Breast epithelium (tissue), 4 donors: ENCODE data around the gene BRIX1. TPM values are rescaled to one million over a fixed set of nuclear protein-coding genes. Genes with fewer than 3 reads are reported as not detected.

ENCODE experiments used
- DNase-seq, 2 donors: peaks; one replicate each; pipeline ENCODE4 v3.0.0-alpha.2; 2019; ENCODE audit warnings: low spot score in 2 of 2
- H3K27ac ChIP-seq, 2 donors: fragments of 200-600 bp; sonication (generic) in 1 of 2; one replicate each; pipeline ENCODE4 v1.5.1; 2016 to 2019; ENCODE audit warnings: mild to moderate bottlenecking in 1 of 2
- H3K27me3 ChIP-seq, 2 donors: fragments of 200-600 bp; sonication (generic) in 1 of 2; one replicate each; pipeline versions ENCODE4 v1.5.1 to v1.6.0; 2017 to 2019; ENCODE audit warnings: control low read depth in 1 of 2, mild to moderate bottlenecking in 1 of 2
- H3K36me3 ChIP-seq: fragments of 200-600 bp; one replicate; pipeline ENCODE4 v1.5.1; 2019
- H3K4me1 ChIP-seq, 2 donors: fragments of 200-600 bp; sonication (generic); one replicate each; pipeline ENCODE4 v1.5.1; 2016 to 2019; ENCODE audit warnings: control low read depth in 1 of 2
- H3K4me3 ChIP-seq, 3 donors: fragments of 200-600 bp; sonication (generic); 1 replicate in 2 of 3; 2 replicates in 1 of 3; pipeline ENCODE4 v1.5.1; 2016 to 2019; ENCODE audit warnings: mild to moderate bottlenecking in 3 of 3, moderate library complexity in 2 of 3
- H3K9me3 ChIP-seq, 2 donors: fragments of 200-600 bp; sonication (generic) in 1 of 2; one replicate each; pipeline ENCODE4 v1.5.1; 2016 to 2019; ENCODE audit warnings: control low read depth in 1 of 2
- CTCF ChIP-seq, 3 donors: fragments of 450-650 bp; IDR thresholded peaks; one replicate each; pipeline ENCODE4 v1.5.1; 2016 to 2017; ENCODE audit warnings: antibody characterized with exemption in 3 of 3, mild to moderate bottlenecking in 3 of 3, moderate library complexity in 3 of 3
- POLR2A ChIP-seq: fragments of 450-650 bp; IDR thresholded peaks from one replicate; pipeline ENCODE4 v1.6.1; 2016; ENCODE audit warnings: antibody characterized with exemption, mild to moderate bottlenecking, moderate library complexity
- POLR2AphosphoS5 ChIP-seq, 3 donors: sonication (generic); formaldehyde crosslinking; IDR thresholded peaks; one replicate each; pipeline ENCODE4 v1.6.1; 2017; ENCODE audit warnings: antibody characterized with exemption in 3 of 3
- intact Hi-C: fragments of 100-400 bp; cut with DNase I; formaldehyde crosslinking; loops from one replicate; pipeline ENCODE4 v1.15.1; 2023; ENCODE audit warnings: low total_unique reads
- total RNA-seq, 3 donors: library from RNA; depleted of rRNA; stranded (reverse); fragments of >200 nt; gene quantifications; one replicate each; pipeline ENCODE4 v1.1.0, GENCODE V29; 2016

Gene BRIX1
- total RNA-seq, 3 donors from 2014 or later: 18.2 to 28.8 (median 23.7) TPM

GRCh38 chr5:34898258-34898895 lies 17.1 kb upstream of the BRIX1 start:
- Histone ChIP-seq H3K4me3 (no peak overlapping the region), H3K36me3 (no peaks in the 10 kb centered on the region), H3K4me1 (no peaks in the 10 kb centered on the region), H3K27ac (no peak overlapping the region), H3K27me3 (no peaks in the 10 kb centered on the region), H3K9me3 (no peaks in the 10 kb centered on the region)
- peak; percentile 40 to 62 for DNase-seq
- intact Hi-C loops: loop anchor here (10.0 kb wide), 1 partner anchor 414 kb away; no protein-coding TSS in a partner anchor
- TF ChIP-seq POLR2A (no peak), CTCF (IDR thresholded peaks at IDR 0.05) (peak; percentile 74 to 86 (median 75))

GRCh38 chr5:34899066-34899465 lies 16.4 kb upstream of the BRIX1 start:
- Histone ChIP-seq H3K27me3 (no peaks in the 10 kb centered on the region), H3K36me3 (no peaks in the 10 kb centered on the region), H3K4me3 (no peak overlapping the region), H3K9me3 (no peaks in the 10 kb centered on the region), H3K27ac (no peak overlapping the region), H3K4me1 (no peaks in the 10 kb centered on the region)
- intact Hi-C loops: loop anchor here (10.0 kb wide), 1 partner anchor 414 kb away; no protein-coding TSS in a partner anchor
- no peak for TF ChIP-seq POLR2AphosphoS5 (IDR thresholded peaks at IDR 0.05)
- DNase-seq: no peak

- TF ChIP-seq POLR2A (no peak), CTCF (IDR thresholded peaks at IDR 0.05) (no peak), POLR2AphosphoS5 (IDR thresholded peaks at IDR 0.05) (no peak)
- no peak for DNase-seq
- no peaks in the 10 kb centered on the region for H3K27me3 ChIP-seq
- H3K27ac ChIP-seq: no peak overlapping the region
- no peaks in the 10 kb centered on the region for H3K4me1 ChIP-seq
- H3K4me3 ChIP-seq: no peak overlapping the region
- intact Hi-C loops: no loop called here
- H3K9me3 ChIP-seq: no peaks in the 10 kb centered on the region
- H3K36me3 ChIP-seq: no peaks in the 10 kb centered on the region
Observed at GRCh38 chr5:34900652-34901051, 14.9 kb upstream of the BRIX1 start.

- no peaks in the 10 kb centered on the region for H3K27me3 ChIP-seq
- intact Hi-C loops: no loop called here
- H3K9me3 ChIP-seq: no peaks in the 10 kb centered on the region
- no peaks in the 10 kb centered on the region for H3K4me1 ChIP-seq
- H3K36me3 ChIP-seq: no peaks in the 10 kb centered on the region
- TF ChIP-seq CTCF (IDR thresholded peaks at IDR 0.05) (no peak), POLR2AphosphoS5 (IDR thresholded peaks at IDR 0.05) (no peak), POLR2A (no peak)
- DNase-seq: no peak
- no peak overlapping the region for H3K27ac ChIP-seq
- no peak overlapping the region for H3K4me3 ChIP-seq
Observed at GRCh38 chr5:34903260-34903659, 12.3 kb upstream of the BRIX1 start.

- Histone ChIP-seq H3K27ac (no peak overlapping the region), H3K27me3 (no peaks in the 10 kb centered on the region), H3K9me3 (no peaks in the 10 kb centered on the region), H3K4me3 (no peak overlapping the region), H3K4me1 (no peaks in the 10 kb centered on the region), H3K36me3 (no peaks in the 10 kb centered on the region)
- no peak for DNase-seq
- no peak for TF ChIP-seq POLR2AphosphoS5 (IDR thresholded peaks at IDR 0.05)
- no peak for TF ChIP-seq CTCF (IDR thresholded peaks at IDR 0.05)
- TF ChIP-seq POLR2A: no peak
- intact Hi-C loops: loop anchor here (5.0 kb wide), 1 partner anchor 1017 kb away; no protein-coding TSS in a partner anchor
Observed at GRCh38 chr5:34905564-34905963, 9.9 kb upstream of the BRIX1 start.
